Nucleus accumbens (tissue), 56 donors: ENCODE data around the gene IL16.
"Not testable (repeated sequence)": the region's sequence is repeated elsewhere in the genome, so short reads cannot be mapped to it uniquely, and the experiment has no call there.

Experiments used
- DNase-seq, 56 donors: peaks; one replicate each; lab custom pipeline; 2025; lab: John Stamatoyannopoulos, UW

IL16 gene

GRCh38 chr15:81327516-81327915 lies 130.8 kb downstream of the IL16 start:
- DNase-seq: no peak

DNA sequence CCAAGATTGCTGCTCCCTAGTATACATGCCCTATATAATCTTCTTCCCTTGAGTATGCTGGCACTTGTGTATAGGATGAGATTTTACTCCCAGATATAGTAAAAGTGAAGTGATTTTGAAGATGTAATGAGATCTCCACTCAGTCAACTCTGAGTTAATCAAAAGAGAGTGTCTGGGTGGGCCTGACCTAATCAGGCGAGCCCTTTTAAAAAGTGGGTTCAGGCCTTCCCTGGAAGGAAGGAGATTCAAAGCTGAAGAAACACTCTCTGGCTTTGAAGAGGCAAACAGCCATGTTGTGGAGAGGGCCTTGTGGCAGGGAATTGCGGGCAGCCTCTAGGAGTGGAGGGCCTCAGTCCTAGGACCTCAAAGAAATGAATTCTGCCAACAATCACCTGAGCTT lies 132.8 kb downstream of the IL16 start:
- DNase-seq: no peak

DNA sequence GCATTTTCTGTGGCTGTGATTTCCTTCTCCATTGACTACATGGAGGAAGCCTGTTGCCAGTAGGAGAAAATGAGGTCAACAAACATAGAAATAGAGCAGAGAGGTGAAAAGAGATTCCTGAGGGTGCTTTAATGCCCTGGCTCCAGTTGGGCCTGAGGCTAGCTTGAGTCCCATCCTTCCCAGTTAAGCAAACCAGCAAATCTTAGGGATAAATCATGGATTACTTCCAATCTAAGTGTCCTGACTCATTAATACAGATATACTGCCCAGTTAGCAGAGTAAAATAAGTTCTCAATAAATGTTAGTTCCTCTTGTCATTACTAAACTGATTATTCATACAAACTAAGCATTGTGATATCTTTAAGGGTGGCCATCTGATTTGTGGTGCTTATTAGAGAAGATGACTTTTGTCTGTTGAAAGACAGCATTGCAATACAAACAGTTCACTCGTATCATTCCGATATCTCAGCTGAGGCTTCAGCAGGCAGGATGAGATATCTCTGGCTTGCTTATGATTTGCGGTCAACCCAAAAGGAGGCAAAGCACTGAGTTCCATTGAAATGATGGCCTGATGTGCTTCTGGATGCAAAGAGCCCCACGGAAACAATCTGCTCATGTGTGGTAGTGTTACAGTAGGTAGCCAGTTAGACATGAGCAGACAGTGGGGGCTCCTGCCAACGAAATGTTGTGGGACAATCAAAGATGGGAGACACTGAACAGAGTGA lies 133.8 kb downstream of the IL16 start:
- no peak for DNase-seq

GRCh38 chr15:81331141-81331540 lies 134.5 kb downstream of the IL16 start:
- not testable (repeated sequence) for DNase-seq

GRCh38 chr15:81331600-81331999 lies 134.9 kb downstream of the IL16 start:
- DNase-seq: no peak

- DNase-seq: no peak
Observed at GRCh38 chr15:81332326-81332725, 135.6 kb downstream of the IL16 start.

- no peak for DNase-seq
Observed at GRCh38 chr15:81333363-81333762, 136.7 kb downstream of the IL16 start.

- DNase-seq: no peak
Observed at GRCh38 chr15:81334768-81335435, 138.2 kb downstream of the IL16 start.

DNA sequence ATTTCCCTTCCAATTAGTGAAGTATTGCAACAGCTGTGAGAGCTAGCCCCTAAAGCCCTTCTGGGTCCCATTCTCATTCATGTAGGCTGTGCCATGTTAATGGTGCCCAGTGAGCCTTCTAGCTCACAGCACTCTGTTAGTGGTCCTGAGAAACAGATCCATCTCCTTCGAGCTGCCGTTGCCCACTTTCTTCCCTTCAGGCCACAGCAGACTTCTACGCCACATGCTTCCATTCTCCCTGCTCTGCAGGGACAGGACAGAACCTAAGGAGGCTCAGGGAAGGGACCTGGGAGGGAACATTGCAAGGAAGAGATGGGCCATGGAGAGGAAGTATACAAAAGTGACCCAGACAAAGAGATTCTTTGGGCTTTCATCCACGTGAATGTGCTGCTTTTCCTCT lies 139.0 kb downstream of the IL16 start:
- no peak for DNase-seq

- DNase-seq: no peak
Observed at GRCh38 chr15:81336568-81336967, 139.9 kb downstream of the IL16 start.

DNA sequence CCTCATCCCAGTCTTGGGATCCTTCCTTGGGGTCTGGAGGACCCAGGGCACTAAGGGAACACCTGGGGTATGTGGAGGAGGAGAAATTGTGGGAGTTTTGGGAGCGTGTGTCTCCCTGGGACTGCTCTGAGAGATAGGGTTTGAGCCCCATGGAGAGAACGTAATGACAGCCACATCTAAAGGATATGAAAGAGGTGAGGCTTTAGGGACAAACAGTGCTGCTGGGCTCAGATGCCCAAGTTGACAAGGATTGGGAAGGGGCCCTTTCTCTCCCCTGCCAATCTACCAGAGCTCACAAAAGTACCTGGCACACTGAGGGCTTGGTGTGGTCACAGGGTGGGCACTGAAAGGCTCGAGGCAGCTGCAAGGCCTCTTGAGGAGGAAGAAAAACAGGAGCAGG lies 140.6 kb downstream of the IL16 start:
- no peak for DNase-seq

DNA sequence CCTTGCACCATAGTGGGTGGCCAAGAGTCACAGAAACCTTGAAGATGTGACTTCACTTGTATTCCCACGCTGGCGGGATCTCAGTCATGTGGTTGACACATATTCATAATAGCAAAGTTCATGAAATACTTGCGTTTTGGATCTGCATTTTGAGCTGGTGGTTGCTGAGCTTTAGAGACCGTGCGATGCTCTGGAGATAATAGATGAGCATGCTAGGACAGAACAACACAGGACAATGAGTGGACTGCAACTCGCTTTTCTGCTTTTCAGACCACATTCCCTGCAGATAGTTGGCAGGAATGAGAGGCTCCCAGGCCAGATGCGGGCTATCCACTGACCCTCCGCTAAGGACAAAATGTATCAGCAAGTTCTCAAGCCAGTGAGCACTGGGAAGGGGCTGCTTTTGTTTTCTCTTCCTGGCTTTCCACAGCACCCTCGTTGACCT lies 141.1 kb downstream of the IL16 start:
- no peak for DNase-seq

DNA sequence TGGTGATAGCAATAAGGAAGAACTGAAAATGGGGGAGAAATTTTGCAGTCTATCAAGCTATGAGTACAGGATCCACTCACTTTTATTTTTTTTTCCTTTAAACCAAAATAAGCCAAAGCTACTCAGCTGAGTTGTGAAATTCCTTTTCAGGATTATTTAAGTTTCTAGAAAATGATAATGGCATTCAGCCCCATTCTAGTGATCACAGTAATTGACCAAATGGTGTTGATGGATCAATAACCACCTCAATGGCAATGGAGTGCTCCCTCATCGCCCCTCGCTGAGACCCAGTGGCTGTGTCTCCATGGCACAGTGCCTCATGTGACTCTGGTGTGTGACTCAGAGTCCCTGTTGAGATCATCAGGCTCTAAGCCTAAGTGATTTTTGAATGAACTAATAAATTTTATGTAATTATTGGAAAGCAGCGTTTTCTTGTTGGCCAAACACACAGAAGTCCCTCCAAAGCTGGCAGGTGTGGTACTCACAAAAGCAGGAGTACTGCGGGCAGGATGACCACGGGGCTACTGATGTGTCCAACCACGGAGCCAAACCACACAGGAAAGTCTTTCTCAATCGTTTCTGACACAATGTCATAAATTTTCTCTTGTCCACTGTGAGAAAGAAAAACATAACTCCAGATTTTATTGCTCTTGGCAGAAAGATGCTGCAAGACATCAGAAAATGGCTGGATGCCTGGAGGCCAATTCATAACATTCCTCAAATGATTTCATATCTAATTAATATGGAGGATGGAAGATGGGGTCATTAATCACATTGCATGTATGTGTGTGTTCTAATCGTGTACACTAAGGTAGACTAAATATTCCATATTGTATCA lies 141.7 kb downstream of the IL16 start:
- peak in 9 of 56 donors; percentile 3 to 40 (median 12) for DNase-seq

GRCh38 chr15:81339321-81339720 lies 142.6 kb downstream of the IL16 start:
- no peak for DNase-seq

DNA sequence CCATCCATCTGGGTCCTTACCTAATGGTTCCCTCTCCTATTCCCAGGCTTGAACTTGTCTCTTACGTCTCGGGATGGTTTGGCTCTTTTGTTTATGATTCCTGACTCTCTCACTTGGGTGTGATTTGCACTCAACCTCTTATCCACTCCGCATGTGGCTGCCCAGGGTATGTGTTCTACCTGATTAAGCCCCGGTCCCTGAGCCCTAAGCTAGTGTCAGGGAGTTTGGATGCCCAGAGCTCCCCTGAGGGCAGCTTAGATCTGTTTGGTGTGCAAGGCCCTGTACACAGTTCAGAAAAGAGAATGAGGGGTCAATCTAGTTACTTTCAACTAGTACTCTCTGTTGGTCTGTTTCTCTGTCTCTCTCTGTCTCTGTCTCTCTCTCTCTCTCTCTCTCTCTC lies 143.2 kb downstream of the IL16 start:
- DNase-seq: no peak

- DNase-seq: no peak
Observed at GRCh38 chr15:81341351-81341750, 144.7 kb downstream of the IL16 start.

GRCh38 chr15:81343371-81343770 lies 146.7 kb downstream of the IL16 start:
- no peak for DNase-seq

DNA sequence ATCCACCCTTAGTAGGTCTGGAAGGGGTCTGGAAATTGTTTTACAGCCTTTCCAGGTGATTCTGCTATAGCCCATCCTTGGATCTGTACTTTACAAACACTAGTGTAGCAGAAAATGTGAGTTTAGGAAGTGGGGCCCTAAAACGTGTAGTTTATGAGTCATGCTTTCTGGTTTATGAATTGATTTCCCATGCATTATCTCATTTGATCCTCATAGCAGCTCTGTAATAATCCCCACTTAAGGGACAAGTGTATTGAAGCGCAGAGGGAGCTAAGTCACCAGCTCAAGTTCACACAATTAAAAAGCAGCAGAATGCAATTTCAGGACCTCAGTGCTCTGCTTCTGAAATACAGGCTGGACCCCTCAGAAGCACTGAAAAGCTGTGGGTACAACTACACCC lies 149.9 kb downstream of the IL16 start:
- no peak for DNase-seq

DNA sequence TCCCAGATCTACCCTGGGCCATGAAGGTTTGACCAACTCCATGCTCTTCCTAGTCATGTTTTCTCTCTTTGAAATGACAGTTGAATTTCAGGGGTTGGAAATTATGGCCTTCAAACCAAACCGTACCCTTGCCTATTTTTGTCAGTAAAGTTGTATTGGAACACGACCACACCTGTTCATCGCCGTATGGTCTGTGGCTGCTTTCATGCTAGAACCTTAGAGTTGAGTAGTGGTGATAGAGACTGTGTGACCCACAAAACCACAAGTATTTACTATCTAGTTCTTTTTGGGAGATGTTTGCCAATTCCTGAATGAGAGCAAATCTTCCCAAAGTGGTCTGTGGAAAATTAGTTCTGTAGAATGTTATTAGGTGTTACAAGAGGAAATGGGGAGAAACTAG lies 151.2 kb downstream of the IL16 start:
- no peak for DNase-seq

- not testable (repeated sequence) for DNase-seq
Observed at GRCh38 chr15:81348691-81349090, 152.0 kb downstream of the IL16 start.

DNA sequence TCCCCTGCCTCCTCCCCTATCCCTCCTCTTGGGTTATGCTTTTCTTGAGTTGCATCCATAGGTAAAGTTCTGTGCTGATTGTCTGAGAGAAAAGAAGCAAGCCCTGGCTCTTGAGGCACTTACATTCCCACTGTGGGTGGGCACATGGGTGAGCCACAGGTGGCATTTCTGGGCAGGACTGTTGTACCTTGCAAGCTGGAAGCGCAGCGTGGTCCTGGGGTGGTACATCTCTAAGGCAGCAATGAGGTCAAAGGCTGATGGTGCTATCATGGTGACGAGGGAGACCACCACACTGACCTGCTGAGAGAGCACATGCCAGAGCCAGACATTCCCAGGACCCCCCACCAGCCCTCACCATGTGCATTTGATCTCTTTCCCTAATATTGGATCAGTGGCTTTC lies 152.6 kb downstream of the IL16 start:
- no peak for DNase-seq
